Vagina (tissue), 2 donors: ENCODE results near the gene TIMM10.
"Not testable (repeated sequence)": the region's sequence is repeated elsewhere in the genome, so short reads cannot be mapped to it uniquely, and the experiment has no call there.

Experiments
- POLR2A ChIP-seq, 2 donors: fragments of 450-650 bp; IDR thresholded peaks; one replicate each; pipeline ENCODE4 v1.6.1; 2017; ENCODE audit warnings: antibody characterized with exemption in 2 of 2, mild to moderate bottlenecking in 2 of 2, moderate library complexity in 2 of 2
- POLR2AphosphoS5 ChIP-seq, 2 donors: sonication (generic); formaldehyde crosslinking; IDR thresholded peaks; one replicate each; pipeline ENCODE4 v1.9.0; 2017; ENCODE audit warnings: antibody characterized with exemption in 2 of 2, mild to moderate bottlenecking in 2 of 2, low read depth in 1 of 2; ENCODE audit not compliant: insufficient read depth in 1 of 2
- TF ChIP-seq, protein P1 (sequence below), 3 experiments: fragments of 450-650 bp in 2 of 3; fragments of 200-600 bp in 1 of 3; sonication (generic) in 1 of 3; IDR thresholded peaks; one replicate each; pipeline ENCODE4 v1.5.1; 2017 to 2019; ENCODE audit warnings: antibody characterized with exemption in 3 of 3, mild to moderate bottlenecking in 2 of 3, moderate library complexity in 2 of 3

DNA sequence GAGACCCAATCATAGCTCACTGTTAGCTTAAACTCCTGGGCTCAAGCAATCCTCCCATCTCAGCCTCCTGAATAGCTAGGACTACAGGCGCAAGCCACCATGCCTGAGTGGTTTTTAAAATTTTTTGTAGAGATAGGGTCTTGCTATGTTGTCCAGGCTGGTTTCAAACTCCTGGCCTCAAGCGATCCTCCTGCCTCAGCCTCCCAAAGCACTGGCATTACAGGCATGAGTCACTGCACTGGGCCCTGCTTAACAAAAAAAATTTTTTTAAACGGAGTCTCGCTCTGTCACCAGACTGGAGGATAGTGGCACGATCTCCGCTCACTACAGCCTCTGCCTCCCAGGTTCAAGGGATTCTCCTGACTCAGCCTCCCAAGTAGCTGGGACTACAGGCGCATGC is 3.9 kb upstream of the TIMM10 start:
- TF ChIP-seq, protein P1, sequence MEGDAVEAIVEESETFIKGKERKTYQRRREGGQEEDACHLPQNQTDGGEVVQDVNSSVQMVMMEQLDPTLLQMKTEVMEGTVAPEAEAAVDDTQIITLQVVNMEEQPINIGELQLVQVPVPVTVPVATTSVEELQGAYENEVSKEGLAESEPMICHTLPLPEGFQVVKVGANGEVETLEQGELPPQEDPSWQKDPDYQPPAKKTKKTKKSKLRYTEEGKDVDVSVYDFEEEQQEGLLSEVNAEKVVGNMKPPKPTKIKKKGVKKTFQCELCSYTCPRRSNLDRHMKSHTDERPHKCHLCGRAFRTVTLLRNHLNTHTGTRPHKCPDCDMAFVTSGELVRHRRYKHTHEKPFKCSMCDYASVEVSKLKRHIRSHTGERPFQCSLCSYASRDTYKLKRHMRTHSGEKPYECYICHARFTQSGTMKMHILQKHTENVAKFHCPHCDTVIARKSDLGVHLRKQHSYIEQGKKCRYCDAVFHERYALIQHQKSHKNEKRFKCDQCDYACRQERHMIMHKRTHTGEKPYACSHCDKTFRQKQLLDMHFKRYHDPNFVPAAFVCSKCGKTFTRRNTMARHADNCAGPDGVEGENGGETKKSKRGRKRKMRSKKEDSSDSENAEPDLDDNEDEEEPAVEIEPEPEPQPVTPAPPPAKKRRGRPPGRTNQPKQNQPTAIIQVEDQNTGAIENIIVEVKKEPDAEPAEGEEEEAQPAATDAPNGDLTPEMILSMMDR (IDR thresholded peaks at IDR 0.05) = not testable (repeated sequence)
- TF ChIP-seq POLR2A (IDR thresholded peaks at IDR 0.05); POLR2AphosphoS5 (IDR thresholded peaks at IDR 0.05; ENCODE audit: insufficient read depth in 1 of 2, low read depth in 1 of 2): not testable (repeated sequence)
